A549 (cell line): ENCODE measurements around the gene DCD. TPM values are rescaled to one million over a fixed set of nuclear protein-coding genes. Genes with fewer than 3 reads are reported as not detected.

Experiments used
- ATAC-seq, 2 experiments: fragments of 200-7000 bp in 1 of 2; fragments of >200 bp in 1 of 2; cut with Nextera tagmentation in 1 of 2; cut with Tn5 transposase in 1 of 2; 3 replicates each; pipeline versions ENCODE4 v1.8.0 to v1.9.1; 2018 to 2020; ENCODE audit warnings: mild to moderate bottlenecking in 1 of 2, moderate library complexity in 1 of 2
- CTCF ChIA-PET: fragments of 300-600 bp; sonication (Branson Sonifier 250); formaldehyde crosslinking; extraction: SDS; loops from one replicate; lab custom pipeline; 2021; ENCODE audit warnings: antibody characterized with exemption, inconsistent platforms; lab: Yijun Ruan, JAX
- POLR2A ChIA-PET: fragments of 350-600 bp; formaldehyde crosslinking; extraction: SDS; loops from one replicate; lab custom pipeline; 2021; ENCODE audit warnings: antibody characterized with exemption, inconsistent platforms; lab: Yijun Ruan, JAX
- DNase-seq, 2 experiments: peaks; one replicate each; pipeline versions ENCODE4 v3.0.0 to v3.0.0-alpha.2; 2011 to 2016; ENCODE audit warnings: low read depth in 1 of 2, low spot score in 1 of 2
- FAIRE-seq: peaks from 2 replicates; lab custom pipeline; 2011; peaks lifted over from hg19 to GRCh38; lab: Jason Lieb, UNC
- H3K27ac ChIP-seq, 2 experiments: fragments of >200 bp; sonication (Bioruptor Twin); formaldehyde crosslinking; 3 replicates each; pipeline ENCODE4 v1.5.1; 2016 to 2017
- H3K4me1 ChIP-seq: fragments of >200 bp; sonication (Bioruptor Twin); formaldehyde crosslinking; 3 replicates; pipeline ENCODE4 v1.6.1; 2016
- H3K4me2 ChIP-seq: fragments of >200 bp; sonication (Bioruptor Twin); formaldehyde crosslinking; 3 replicates; pipeline ENCODE4 v1.6.1; 2016
- H3K4me3 ChIP-seq: fragments of >200 bp; sonication (Bioruptor Twin); formaldehyde crosslinking; 3 replicates; pipeline ENCODE4 v1.5.1; 2016
- H3K9me3 ChIP-seq: fragments of >200 bp; sonication (Bioruptor Twin); formaldehyde crosslinking; 3 replicates; pipeline ENCODE4 v1.6.1; 2016
- CEBPB ChIP-seq, 2 experiments: fragments of >200 bp in 1 of 2; sonication (Bioruptor Twin) in 1 of 2; formaldehyde crosslinking in 1 of 2; IDR thresholded peaks; 2 replicates each; pipeline ENCODE4 v1.6.1; 2012 to 2016
- CHD2 ChIP-seq: fragments of 150-350 bp; IDR thresholded peaks from 2 replicates; pipeline ENCODE4 v1.6.1; 2014; ENCODE audit warnings: low read length; ENCODE audit not compliant: partially characterized antibody
- EHF ChIP-seq: fragments of 250-450 bp; sonication (Bioruptor Pico); IDR thresholded peaks from 2 replicates; pipeline ENCODE4 v1.5.0; 2020; ENCODE audit warnings: mild to moderate bottlenecking
- EHMT2 ChIP-seq: fragments of 200-600 bp; sonication (generic); IDR thresholded peaks from 2 replicates; pipeline ENCODE4 v1.6.1; 2016; ENCODE audit warnings: antibody characterized with exemption, low read depth, mild to moderate bottlenecking, moderate library complexity
- EP300 ChIP-seq, 2 experiments: fragments of >200 bp; sonication (Bioruptor Twin); formaldehyde crosslinking; IDR thresholded peaks; 2 replicates in 1 of 2; 3 replicates in 1 of 2; pipeline ENCODE4 v1.6.1; 2016 to 2017
- FOSB ChIP-seq: fragments of 250-450 bp; sonication (Bioruptor Pico); IDR thresholded peaks from 2 replicates; pipeline ENCODE4 v1.5.0; 2020; ENCODE audit warnings: mild to moderate bottlenecking, moderate library complexity
- HEYL ChIP-seq: fragments of 250-450 bp; sonication (Bioruptor Pico); IDR thresholded peaks from 2 replicates; pipeline ENCODE4 v1.8.0; 2021; ENCODE audit warnings: mild to moderate bottlenecking, moderate library complexity
- HOXB5 ChIP-seq: fragments of 250-450 bp; sonication (Bioruptor Pico); IDR thresholded peaks from 2 replicates; pipeline ENCODE4 v1.5.0; 2020; ENCODE audit warnings: mild to moderate bottlenecking, moderate library complexity
- MAFK ChIP-seq: fragments of 450-650 bp; IDR thresholded peaks from 2 replicates; pipeline ENCODE4 v1.6.1; 2014; ENCODE audit not compliant: partially characterized antibody
- MAZ ChIP-seq: fragments of 150-350 bp; IDR thresholded peaks from 2 replicates; pipeline ENCODE4 v1.6.1; 2014; ENCODE audit warnings: antibody characterized with exemption, low read depth, low read length, borderline replicate concordance
- MYC ChIP-seq: IDR thresholded peaks from 2 replicates; pipeline ENCODE4 v1.6.1; 2012; ENCODE audit warnings: mild to moderate bottlenecking, inconsistent platforms, low read length, improper control_type of control experiment, borderline replicate concordance
- POLR2A ChIP-seq: IDR thresholded peaks from 2 replicates; pipeline ENCODE4 v1.6.1; 2012; ENCODE audit warnings: mild to moderate bottlenecking, low read length
- POLR2AphosphoS2 ChIP-seq: conservative IDR thresholded peaks from 2 replicates; pipeline ENCODE4 v1.6.1; 2012; ENCODE audit warnings: low read length, improper control_type of control experiment, inconsistent platforms
- RCOR1 ChIP-seq: fragments of 150-350 bp; IDR thresholded peaks from 2 replicates; pipeline ENCODE4 v1.6.1; 2014; ENCODE audit warnings: antibody characterized with exemption, low read length, low read depth
- RNF2 ChIP-seq: fragments of 200-600 bp; sonication (generic); IDR thresholded peaks from 2 replicates; pipeline ENCODE4 v1.6.1; 2016; ENCODE audit warnings: low read depth, mild to moderate bottlenecking, antibody characterized with exemption, moderate library complexity, borderline replicate concordance
- SREBF2 ChIP-seq: fragments of 450-650 bp; IDR thresholded peaks from 2 replicates; pipeline ENCODE4 v1.6.1; 2014; ENCODE audit warnings: mild to moderate bottlenecking, moderate library complexity
- TP53 ChIP-seq: fragments of 250-450 bp; sonication (Bioruptor Pico); IDR thresholded peaks from 2 replicates; pipeline ENCODE4 v1.5.0; 2021; ENCODE audit warnings: mild to moderate bottlenecking, moderate library complexity
- ZC3H11A ChIP-seq: fragments of 450-650 bp; IDR thresholded peaks from 2 replicates; pipeline ENCODE4 v1.6.1; 2014; ENCODE audit warnings: antibody characterized with exemption, mild to moderate bottlenecking
- ZFP36 ChIP-seq: fragments of 450-650 bp; IDR thresholded peaks from 2 replicates; pipeline ENCODE4 v1.6.1; 2014; ENCODE audit warnings: borderline replicate concordance; ENCODE audit not compliant: partially characterized antibody
- ZNF302 ChIP-seq: fragments of 250-450 bp; sonication (Bioruptor Pico); IDR thresholded peaks from 2 replicates; pipeline ENCODE4 v1.9.0; 2021; ENCODE audit warnings: inconsistent platforms, mild to moderate bottlenecking, moderate library complexity
- WGBS: methylation state at CpG from one replicate; pipeline ENCODE4 v1.1.6; 2017; ENCODE audit errors: missing lambda C conversion rate; 5-methylcytosine and 5-hydroxymethylcytosine counted together
- polyA plus RNA-seq, 4 experiments: library from polyadenylated mRNA; depleted of rRNA in 3 of 4; stranded (reverse); fragments of >200 nt; fragmentation: RNase III in 1 of 4; extraction: RNeasy Plus Mini Kit Qiagen cat#74134 plus additional on column Dnase treatment in 1 of 4; gene quantifications; 2 replicates in 3 of 4; 3 replicates in 1 of 4; pipeline ENCODE4 v1.2.3, GENCODE V29; 2011 to 2017
- TF ChIP-seq, protein P1 (sequence below): fragments of 150-350 bp; IDR thresholded peaks from 2 replicates; pipeline ENCODE4 v1.6.1; 2014; ENCODE audit warnings: low read depth, mild to moderate bottlenecking, low read length
- TF ChIP-seq, protein P2 (sequence below): IDR thresholded peaks from 2 replicates; pipeline ENCODE4 v1.6.1; 2012; ENCODE audit warnings: low read depth, borderline replicate concordance
- TF ChIP-seq, protein P3 (sequence below): fragments of >200 bp; sonication (Bioruptor Twin); formaldehyde crosslinking; IDR thresholded peaks from 3 replicates; pipeline ENCODE4 v1.5.1; 2016

Gene DCD
- polyA plus RNA-seq, 2 of the 4 experiments (the other 2 are of a cell fraction), result not detected

DNA sequence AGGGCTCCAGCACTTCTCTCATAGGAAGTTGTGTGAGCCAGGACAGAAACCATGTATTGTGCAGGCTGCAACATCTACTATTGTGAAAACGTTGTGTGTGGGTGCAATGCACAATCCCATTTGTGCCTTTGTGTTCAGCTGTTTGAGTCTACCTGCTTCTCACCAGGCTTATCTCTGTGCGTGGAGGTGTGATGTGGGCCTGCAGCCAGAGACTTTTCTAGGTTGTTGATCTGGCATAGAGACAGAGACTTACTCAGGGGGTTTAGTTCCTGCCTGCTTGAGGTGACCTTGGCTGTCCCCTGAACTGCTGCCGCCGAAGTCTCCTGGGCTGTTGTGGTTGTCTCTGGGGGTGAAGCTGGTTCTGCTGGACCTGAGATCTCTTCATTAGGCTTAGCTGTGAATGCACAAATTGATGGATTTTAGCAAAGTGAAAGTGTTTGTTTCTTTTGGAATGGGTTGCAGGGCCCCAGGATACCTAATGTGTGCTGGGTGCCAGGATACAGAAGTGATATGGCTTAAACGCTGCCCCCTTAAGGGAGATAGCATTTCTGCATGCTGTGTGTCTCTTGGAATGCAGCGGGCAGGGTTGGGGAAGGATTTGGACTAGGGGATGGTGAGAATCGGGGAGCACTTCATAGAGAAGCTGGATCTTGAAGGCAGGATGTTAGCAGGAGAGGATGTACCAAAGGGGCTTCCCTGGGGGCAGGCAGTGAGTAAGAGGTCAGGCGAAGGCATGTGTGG, 16.0 kb downstream of the DCD start:
- FAIRE-seq, result no peak
- WGBS, result 6% methylated on average over 8 of the region's 8 CpGs
- Histone ChIP-seq H3K9me3 (peaks cover 8% of the 10 kb centered on the region), H3K4me1 (no peaks in the 10 kb centered on the region), H3K4me3 (no peak overlapping the region), H3K27ac (no peak overlapping the region), H3K4me2 (no peak overlapping the region)
- no peak for DNase-seq
- no peak for TF ChIP-seq ZC3H11A
- TF ChIP-seq, protein P1, sequence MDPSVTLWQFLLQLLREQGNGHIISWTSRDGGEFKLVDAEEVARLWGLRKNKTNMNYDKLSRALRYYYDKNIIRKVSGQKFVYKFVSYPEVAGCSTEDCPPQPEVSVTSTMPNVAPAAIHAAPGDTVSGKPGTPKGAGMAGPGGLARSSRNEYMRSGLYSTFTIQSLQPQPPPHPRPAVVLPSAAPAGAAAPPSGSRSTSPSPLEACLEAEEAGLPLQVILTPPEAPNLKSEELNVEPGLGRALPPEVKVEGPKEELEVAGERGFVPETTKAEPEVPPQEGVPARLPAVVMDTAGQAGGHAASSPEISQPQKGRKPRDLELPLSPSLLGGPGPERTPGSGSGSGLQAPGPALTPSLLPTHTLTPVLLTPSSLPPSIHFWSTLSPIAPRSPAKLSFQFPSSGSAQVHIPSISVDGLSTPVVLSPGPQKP, result no peak
- TF ChIP-seq HOXB5 (CRISPR knock-in tag), result no peak
- TF ChIP-seq ZFP36, result no peak
- no peak for TF ChIP-seq EP300 (IDR thresholded peaks at IDR 0.05)
- TF ChIP-seq CEBPB (IDR thresholded peaks at IDR 0.05), result no peak
- no peak for TF ChIP-seq CHD2
- no peak for TF ChIP-seq FOSB (CRISPR knock-in tag)
- TF ChIP-seq MAZ, result no peak
- peak in 1 of 2 experiments; percentile 72; a peak in 3 of 6 replicates for ATAC-seq
- ChIA-PET POLR2A (no interaction called here), CTCF (no interaction called here)

DNA sequence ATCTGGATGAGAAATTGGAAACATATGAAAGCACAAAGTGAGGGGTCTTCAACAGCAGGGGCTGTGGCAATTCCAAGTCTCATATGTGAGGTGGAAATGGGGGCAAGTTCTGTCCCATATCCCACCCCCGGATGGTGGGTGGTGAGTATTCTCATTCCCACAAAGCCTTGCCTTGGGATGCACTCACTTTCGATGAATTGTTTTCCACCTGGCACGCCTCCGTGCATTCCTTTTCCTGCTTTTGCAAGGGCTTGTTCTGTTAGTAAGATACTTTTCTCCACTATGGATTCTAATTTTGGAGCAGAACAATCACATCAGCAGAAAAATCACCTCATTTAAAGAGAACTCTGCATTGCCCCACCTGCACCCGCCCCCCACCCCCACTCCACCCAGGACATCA, 16.6 kb downstream of the DCD start:
- POLR2A ChIA-PET, result no interaction called here
- H3K27ac ChIP-seq, result no peak overlapping the region
- no peak for DNase-seq
- no peak for ATAC-seq
- H3K4me2 ChIP-seq, result no peak overlapping the region
- H3K4me3 ChIP-seq, result no peak overlapping the region
- peaks cover 8% of the 10 kb centered on the region for H3K9me3 ChIP-seq
- no peaks in the 10 kb centered on the region for H3K4me1 ChIP-seq
- TF ChIP-seq HOXB5 (CRISPR knock-in tag) (no peak), RCOR1 (no peak), TP53 (CRISPR knock-in tag) (no peak), ZNF302 (CRISPR knock-in tag) (no peak), MAFK (no peak), MYC (no peak), EHF (no peak), RNF2 (no peak), EHMT2 (no peak), SREBF2 (no peak), POLR2A (no peak), POLR2AphosphoS2 (no peak), HEYL (CRISPR knock-in tag) (no peak), MAZ (no peak)
- TF ChIP-seq, protein P2, sequence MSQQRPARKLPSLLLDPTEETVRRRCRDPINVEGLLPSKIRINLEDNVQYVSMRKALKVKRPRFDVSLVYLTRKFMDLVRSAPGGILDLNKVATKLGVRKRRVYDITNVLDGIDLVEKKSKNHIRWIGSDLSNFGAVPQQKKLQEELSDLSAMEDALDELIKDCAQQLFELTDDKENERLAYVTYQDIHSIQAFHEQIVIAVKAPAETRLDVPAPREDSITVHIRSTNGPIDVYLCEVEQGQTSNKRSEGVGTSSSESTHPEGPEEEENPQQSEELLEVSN, result no peak
- TF ChIP-seq, protein P3, sequence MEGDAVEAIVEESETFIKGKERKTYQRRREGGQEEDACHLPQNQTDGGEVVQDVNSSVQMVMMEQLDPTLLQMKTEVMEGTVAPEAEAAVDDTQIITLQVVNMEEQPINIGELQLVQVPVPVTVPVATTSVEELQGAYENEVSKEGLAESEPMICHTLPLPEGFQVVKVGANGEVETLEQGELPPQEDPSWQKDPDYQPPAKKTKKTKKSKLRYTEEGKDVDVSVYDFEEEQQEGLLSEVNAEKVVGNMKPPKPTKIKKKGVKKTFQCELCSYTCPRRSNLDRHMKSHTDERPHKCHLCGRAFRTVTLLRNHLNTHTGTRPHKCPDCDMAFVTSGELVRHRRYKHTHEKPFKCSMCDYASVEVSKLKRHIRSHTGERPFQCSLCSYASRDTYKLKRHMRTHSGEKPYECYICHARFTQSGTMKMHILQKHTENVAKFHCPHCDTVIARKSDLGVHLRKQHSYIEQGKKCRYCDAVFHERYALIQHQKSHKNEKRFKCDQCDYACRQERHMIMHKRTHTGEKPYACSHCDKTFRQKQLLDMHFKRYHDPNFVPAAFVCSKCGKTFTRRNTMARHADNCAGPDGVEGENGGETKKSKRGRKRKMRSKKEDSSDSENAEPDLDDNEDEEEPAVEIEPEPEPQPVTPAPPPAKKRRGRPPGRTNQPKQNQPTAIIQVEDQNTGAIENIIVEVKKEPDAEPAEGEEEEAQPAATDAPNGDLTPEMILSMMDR, result no peak
- TF ChIP-seq, protein P1, result no peak
- TF ChIP-seq, all 56 proteins: peak for 0
- CTCF ChIA-PET, result interaction anchor here (0.8 kb wide), 1 partner anchor 84 kb away, joined by 3 read pairs; no protein-coding TSS in a partner anchor
- WGBS, result 48% methylated on average over 5 of the region's 5 CpGs
- no peak for FAIRE-seq
